CD4-positive, alpha-beta T cell treated with Interleukin-21 for 1 hour (primary cell): ENCODE results near the gene DTWD2.
"Not testable (repeated sequence)": the region's sequence is repeated elsewhere in the genome, so short reads cannot be mapped to it uniquely, and the experiment has no call there.

ENCODE experiments used
- DNase-seq: peaks from one replicate; pipeline ENCODE4 v3.0.0-alpha.2; 2020

The DTWD2 gene

GRCh38 chr5:118994595-118994994 lies 6.2 kb upstream of the DTWD2 start:
- no peak for DNase-seq

- not testable (repeated sequence) for DNase-seq
Observed at GRCh38 chr5:118993118-118993517, 4.8 kb upstream of the DTWD2 start.

- DNase-seq: not testable (repeated sequence)
Observed at GRCh38 chr5:118992055-118992454, 3.7 kb upstream of the DTWD2 start.

GRCh38 chr5:118990582-118990981 lies 2.2 kb upstream of the DTWD2 start:
- DNase-seq: no peak

GRCh38 chr5:118989816-118990215 lies 1.5 kb upstream of the DTWD2 start:
- DNase-seq: no peak

GRCh38 chr5:118988866-118989180 lies 476 bp upstream of the DTWD2 start:
- no peak for DNase-seq

- no peak for DNase-seq
Observed at GRCh38 chr5:118984602-118985001, 3.7 kb downstream of the DTWD2 start.

GRCh38 chr5:118981783-118982182 lies 6.6 kb downstream of the DTWD2 start:
- DNase-seq: no peak

GRCh38 chr5:118980438-118980837 lies 7.9 kb downstream of the DTWD2 start:
- no peak for DNase-seq

GRCh38 chr5:118980017-118980416 lies 8.3 kb downstream of the DTWD2 start:
- no peak for DNase-seq

- not testable (repeated sequence) for DNase-seq
Observed at GRCh38 chr5:118973779-118974445, 14.4 kb downstream of the DTWD2 start.

GRCh38 chr5:118968925-118969375 lies 19.4 kb downstream of the DTWD2 start:
- DNase-seq: no peak

- DNase-seq: no peak
Observed at GRCh38 chr5:118968406-118968911, 19.9 kb downstream of the DTWD2 start.

- no peak for DNase-seq
Observed at GRCh38 chr5:118967059-118967508, 21.3 kb downstream of the DTWD2 start.

- DNase-seq: no peak
Observed at GRCh38 chr5:118965890-118966289, 22.5 kb downstream of the DTWD2 start.

- not testable (repeated sequence) for DNase-seq
Observed at GRCh38 chr5:118964970-118965369, 23.4 kb downstream of the DTWD2 start.

- DNase-seq: not testable (repeated sequence)
Observed at GRCh38 chr5:118964388-118964787, 24.0 kb downstream of the DTWD2 start.

- DNase-seq: no peak
Observed at GRCh38 chr5:118963169-118963568, 25.2 kb downstream of the DTWD2 start.

- no peak for DNase-seq
Observed at GRCh38 chr5:118960557-118960956, 27.8 kb downstream of the DTWD2 start.

- no peak for DNase-seq
Observed at GRCh38 chr5:118956727-118957126, 31.6 kb downstream of the DTWD2 start.

- no peak for DNase-seq
Observed at GRCh38 chr5:118953652-118954005, 34.7 kb downstream of the DTWD2 start.

- DNase-seq: no peak
Observed at GRCh38 chr5:118952992-118953651, 35.2 kb downstream of the DTWD2 start.

- DNase-seq: not testable (repeated sequence)
Observed at GRCh38 chr5:118952306-118952705, 36.0 kb downstream of the DTWD2 start.

GRCh38 chr5:118950354-118950753 lies 38.0 kb downstream of the DTWD2 start:
- not testable (repeated sequence) for DNase-seq
